ENCODE results near the gene GGT6.

DNA sequence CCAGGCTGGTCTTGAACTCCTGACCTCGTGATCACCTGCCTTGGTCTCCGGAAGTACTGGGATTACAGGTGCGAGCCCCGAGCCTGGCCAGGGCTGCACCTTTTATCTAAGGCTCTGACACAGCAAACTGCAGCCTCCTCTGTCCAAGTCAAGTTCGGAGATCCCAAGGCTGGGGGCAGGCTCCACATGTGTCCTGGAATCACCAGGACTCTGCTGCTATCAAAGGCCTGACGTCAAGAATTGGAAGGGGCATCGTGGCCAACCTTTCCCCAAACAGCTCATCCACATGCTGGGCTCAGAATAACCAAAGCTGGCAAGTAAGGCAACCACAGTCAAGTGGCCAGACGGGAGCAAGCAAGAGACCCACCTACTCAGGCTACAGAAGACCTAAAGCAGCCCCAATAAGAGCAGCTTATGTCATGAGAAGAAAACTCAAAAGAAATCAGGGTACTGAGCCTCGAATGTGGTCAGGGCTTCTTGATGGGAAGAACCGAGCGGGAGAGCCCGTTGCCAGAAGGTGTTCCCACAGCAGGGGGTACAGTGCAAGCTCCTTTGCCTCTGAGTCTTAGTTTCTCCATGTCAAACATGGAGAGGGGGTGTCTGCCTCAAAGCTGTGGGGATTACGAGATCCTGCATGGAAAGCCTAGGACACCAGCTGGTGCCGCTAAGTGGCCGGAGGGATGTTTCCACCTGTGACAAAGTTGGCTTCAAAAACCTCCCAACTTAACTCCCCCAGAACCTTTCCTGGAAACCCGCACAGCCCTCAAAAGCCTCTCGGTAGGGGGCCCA lies 13.1 kb downstream of the GGT6 start:
- TF ChIP-seq, protein P1, sequence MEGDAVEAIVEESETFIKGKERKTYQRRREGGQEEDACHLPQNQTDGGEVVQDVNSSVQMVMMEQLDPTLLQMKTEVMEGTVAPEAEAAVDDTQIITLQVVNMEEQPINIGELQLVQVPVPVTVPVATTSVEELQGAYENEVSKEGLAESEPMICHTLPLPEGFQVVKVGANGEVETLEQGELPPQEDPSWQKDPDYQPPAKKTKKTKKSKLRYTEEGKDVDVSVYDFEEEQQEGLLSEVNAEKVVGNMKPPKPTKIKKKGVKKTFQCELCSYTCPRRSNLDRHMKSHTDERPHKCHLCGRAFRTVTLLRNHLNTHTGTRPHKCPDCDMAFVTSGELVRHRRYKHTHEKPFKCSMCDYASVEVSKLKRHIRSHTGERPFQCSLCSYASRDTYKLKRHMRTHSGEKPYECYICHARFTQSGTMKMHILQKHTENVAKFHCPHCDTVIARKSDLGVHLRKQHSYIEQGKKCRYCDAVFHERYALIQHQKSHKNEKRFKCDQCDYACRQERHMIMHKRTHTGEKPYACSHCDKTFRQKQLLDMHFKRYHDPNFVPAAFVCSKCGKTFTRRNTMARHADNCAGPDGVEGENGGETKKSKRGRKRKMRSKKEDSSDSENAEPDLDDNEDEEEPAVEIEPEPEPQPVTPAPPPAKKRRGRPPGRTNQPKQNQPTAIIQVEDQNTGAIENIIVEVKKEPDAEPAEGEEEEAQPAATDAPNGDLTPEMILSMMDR (IDR thresholded peaks at IDR 0.05; ENCODE audit: low read depth, low read length): no peak
- TF ChIP-seq EZH2phosphoT487 (IDR thresholded peaks at IDR 0.05; ENCODE audit: low read depth): no peak

Data from OCI-LY3 (cell line).